Upper lobe of left lung (tissue), 6 donors: ENCODE measurements around the gene KATNAL1. TPM values are rescaled to one million over a fixed set of nuclear protein-coding genes. Genes with fewer than 3 reads are reported as not detected.

ENCODE experiments used
- ATAC-seq, 2 donors: fragments of 200-7000 bp; cut with Tn5 transposase; one replicate each; pipeline ENCODE4 v1.9.1; 2022; ENCODE audit warnings: mild to moderate bottlenecking in 2 of 2, moderate library complexity in 2 of 2; ENCODE audit not compliant: low FRiP score in 2 of 2
- DNase-seq, 2 donors: peaks; one replicate each; pipeline ENCODE4 v3.0.0-alpha.2; 2019 to 2020
- H3K27ac ChIP-seq, 4 donors: fragments of 200-600 bp; sonication (generic); one replicate each; pipeline ENCODE4 v1.5.1; 2016 to 2019
- H3K27me3 ChIP-seq, 4 donors: fragments of 200-600 bp; sonication (generic); one replicate each; pipeline ENCODE4 v1.5.1; 2017 to 2019
- H3K36me3 ChIP-seq, 4 donors: fragments of 200-600 bp; sonication (generic); one replicate each; pipeline ENCODE4 v1.5.1; 2016 to 2019
- H3K4me1 ChIP-seq, 4 donors: fragments of 200-600 bp; sonication (generic); one replicate each; pipeline ENCODE4 v1.5.1; 2018 to 2019
- H3K4me3 ChIP-seq, 4 donors: fragments of 200-600 bp; sonication (generic); one replicate each; pipeline ENCODE4 v1.5.1; 2017 to 2019; ENCODE audit warnings: mild to moderate bottlenecking in 2 of 4, moderate library complexity in 1 of 4
- H3K9me3 ChIP-seq, 4 donors: fragments of 200-600 bp; sonication (generic); one replicate each; pipeline ENCODE4 v1.5.1; 2018 to 2019
- EP300 ChIP-seq, 4 donors: sonication (generic); formaldehyde crosslinking; IDR thresholded peaks; one replicate each; pipeline ENCODE4 v1.5.1; 2017; ENCODE audit warnings: antibody characterized with exemption in 4 of 4, control low read depth in 2 of 4
- POLR2A ChIP-seq, 4 donors: fragments of 450-650 bp; IDR thresholded peaks; one replicate each; pipeline ENCODE4 v1.5.1; 2016 to 2017; ENCODE audit warnings: antibody characterized with exemption in 4 of 4, mild to moderate bottlenecking in 2 of 4
- POLR2AphosphoS5 ChIP-seq, 2 donors: sonication (generic); formaldehyde crosslinking; IDR thresholded peaks; one replicate each; pipeline ENCODE4 v1.5.1; 2017; ENCODE audit warnings: antibody characterized with exemption in 2 of 2
- WGBS, 2 donors: methylation state at CpG; one replicate each; pipeline ENCODE4 v1.1.5; 2017 to 2018; 5-methylcytosine and 5-hydroxymethylcytosine counted together
- total RNA-seq, 6 donors: library from RNA; depleted of rRNA in 4 of 6; stranded (reverse); fragments of >200 nt in 4 of 6; gene quantifications; one replicate each; pipeline versions ENCODE4 v1.1.0 to v1.2.1, GENCODE V29; 2016 to 2021
- TF ChIP-seq, protein P1 (sequence below), 6 experiments: fragments of 450-650 bp in 4 of 6; fragments of 200-600 bp in 2 of 6; sonication (generic) in 2 of 6; IDR thresholded peaks; one replicate each; pipeline ENCODE4 v1.5.1; 2016 to 2019; ENCODE audit warnings: antibody characterized with exemption in 6 of 6
- donor health status: DM: no; HTN: no; CAD: no; lungs with moderate emphysema.
- donor health status: DM: no; HTN: yes; CAD: no; lungs with severe emphysema.

The KATNAL1 gene
- total RNA-seq, 6 donors from 2014 or later: 5.7 to 35.5 (median 13.9) TPM

DNA sequence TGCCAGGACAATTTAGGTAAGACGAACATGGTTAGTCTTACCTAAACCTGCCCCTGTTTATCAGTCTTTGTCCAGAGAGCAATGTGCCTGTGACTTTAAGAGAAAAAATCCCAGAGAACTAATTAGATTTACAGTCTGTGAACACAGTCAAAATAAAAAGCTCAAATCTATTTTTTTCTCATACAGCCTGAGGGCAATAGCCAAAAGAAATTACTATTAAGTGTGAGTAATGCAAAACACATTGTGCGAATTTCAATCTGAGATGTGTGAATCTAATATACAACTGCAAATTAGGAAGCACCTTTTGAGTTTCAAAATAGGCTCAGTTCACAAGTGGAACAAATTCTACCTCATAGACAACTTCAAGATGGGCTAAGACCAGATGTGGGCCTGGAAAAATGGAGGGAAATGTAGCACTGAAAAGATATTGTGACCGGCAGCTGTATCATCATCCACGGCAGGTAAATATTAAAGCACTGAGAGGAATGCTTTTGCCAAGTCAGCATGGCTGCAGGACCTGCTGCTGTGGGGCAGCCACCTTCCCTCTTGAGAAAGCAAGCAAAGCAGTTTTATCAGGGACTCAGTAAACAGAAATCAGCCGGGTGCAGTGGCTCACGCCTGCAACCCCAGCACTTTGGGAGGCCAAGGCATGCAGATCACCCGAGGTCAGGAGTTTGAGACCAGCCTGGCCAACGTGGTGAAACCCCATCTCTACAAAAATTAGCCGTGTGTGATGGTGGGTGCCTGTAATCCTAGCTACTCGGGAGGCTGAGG lies 114.8 kb downstream of the KATNAL1 start:
- H3K9me3 ChIP-seq: no peaks in the 10 kb centered on the region
- H3K27ac ChIP-seq: no peak overlapping the region
- WGBS, 2 donors: 67 to 75% methylated on average over 10 of the region's 10 CpGs
- no peaks in the 10 kb centered on the region for H3K36me3 ChIP-seq
- H3K27me3 ChIP-seq: no peaks in the 10 kb centered on the region
- ATAC-seq: no peak
- TF ChIP-seq POLR2A (IDR thresholded peaks at IDR 0.05) (no peak), POLR2AphosphoS5 (IDR thresholded peaks at IDR 0.05) (no peak), EP300 (IDR thresholded peaks at IDR 0.05) (no peak)
- TF ChIP-seq, protein P1, sequence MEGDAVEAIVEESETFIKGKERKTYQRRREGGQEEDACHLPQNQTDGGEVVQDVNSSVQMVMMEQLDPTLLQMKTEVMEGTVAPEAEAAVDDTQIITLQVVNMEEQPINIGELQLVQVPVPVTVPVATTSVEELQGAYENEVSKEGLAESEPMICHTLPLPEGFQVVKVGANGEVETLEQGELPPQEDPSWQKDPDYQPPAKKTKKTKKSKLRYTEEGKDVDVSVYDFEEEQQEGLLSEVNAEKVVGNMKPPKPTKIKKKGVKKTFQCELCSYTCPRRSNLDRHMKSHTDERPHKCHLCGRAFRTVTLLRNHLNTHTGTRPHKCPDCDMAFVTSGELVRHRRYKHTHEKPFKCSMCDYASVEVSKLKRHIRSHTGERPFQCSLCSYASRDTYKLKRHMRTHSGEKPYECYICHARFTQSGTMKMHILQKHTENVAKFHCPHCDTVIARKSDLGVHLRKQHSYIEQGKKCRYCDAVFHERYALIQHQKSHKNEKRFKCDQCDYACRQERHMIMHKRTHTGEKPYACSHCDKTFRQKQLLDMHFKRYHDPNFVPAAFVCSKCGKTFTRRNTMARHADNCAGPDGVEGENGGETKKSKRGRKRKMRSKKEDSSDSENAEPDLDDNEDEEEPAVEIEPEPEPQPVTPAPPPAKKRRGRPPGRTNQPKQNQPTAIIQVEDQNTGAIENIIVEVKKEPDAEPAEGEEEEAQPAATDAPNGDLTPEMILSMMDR (IDR thresholded peaks at IDR 0.05): no peak
- H3K4me1 ChIP-seq: no peaks in the 10 kb centered on the region
- no peak overlapping the region for H3K4me3 ChIP-seq
- no peak for DNase-seq

DNA sequence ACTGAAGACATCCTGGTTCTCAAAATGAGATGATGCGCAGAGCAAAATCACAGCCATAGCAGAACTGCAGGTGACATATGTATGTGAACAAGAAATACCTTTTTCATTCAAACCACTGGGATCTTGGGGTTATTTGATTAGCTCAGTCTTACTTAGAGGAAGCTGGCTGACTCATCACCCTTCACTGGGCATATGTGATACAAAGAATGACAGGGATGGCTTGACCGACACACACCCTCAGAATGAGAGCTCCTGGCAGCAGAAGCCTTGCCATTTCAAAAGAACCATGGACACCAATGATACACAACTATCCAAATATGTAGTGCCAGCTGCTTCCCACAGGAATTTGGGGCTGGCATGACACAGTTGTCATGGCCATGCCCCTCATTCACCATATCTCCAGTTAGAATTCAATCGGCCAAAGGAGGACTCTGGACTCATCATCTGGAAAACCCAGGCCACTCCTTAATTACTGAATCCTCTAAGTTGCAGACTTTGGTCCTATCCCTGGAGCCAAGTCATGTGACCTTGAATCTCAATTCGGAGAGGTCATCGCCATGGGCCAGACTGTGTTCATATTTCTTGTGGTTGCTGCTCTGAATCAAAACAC lies 115.8 kb downstream of the KATNAL1 start:
- H3K36me3 ChIP-seq: no peaks in the 10 kb centered on the region
- no peak for ATAC-seq
- no peak overlapping the region for H3K4me3 ChIP-seq
- no peaks in the 10 kb centered on the region for H3K27me3 ChIP-seq
- H3K4me1 ChIP-seq: no peaks in the 10 kb centered on the region
- DNase-seq: no peak
- TF ChIP-seq POLR2A (IDR thresholded peaks at IDR 0.05) (no peak), POLR2AphosphoS5 (IDR thresholded peaks at IDR 0.05) (no peak), EP300 (IDR thresholded peaks at IDR 0.05) (no peak)
- TF ChIP-seq, protein P1 (IDR thresholded peaks at IDR 0.05): no peak
- no peaks in the 10 kb centered on the region for H3K9me3 ChIP-seq
- WGBS, 2 donors: 93 to 94% methylated on average over 4 to 5 of the region's 5 CpGs
- H3K27ac ChIP-seq: no peak overlapping the region

DNA sequence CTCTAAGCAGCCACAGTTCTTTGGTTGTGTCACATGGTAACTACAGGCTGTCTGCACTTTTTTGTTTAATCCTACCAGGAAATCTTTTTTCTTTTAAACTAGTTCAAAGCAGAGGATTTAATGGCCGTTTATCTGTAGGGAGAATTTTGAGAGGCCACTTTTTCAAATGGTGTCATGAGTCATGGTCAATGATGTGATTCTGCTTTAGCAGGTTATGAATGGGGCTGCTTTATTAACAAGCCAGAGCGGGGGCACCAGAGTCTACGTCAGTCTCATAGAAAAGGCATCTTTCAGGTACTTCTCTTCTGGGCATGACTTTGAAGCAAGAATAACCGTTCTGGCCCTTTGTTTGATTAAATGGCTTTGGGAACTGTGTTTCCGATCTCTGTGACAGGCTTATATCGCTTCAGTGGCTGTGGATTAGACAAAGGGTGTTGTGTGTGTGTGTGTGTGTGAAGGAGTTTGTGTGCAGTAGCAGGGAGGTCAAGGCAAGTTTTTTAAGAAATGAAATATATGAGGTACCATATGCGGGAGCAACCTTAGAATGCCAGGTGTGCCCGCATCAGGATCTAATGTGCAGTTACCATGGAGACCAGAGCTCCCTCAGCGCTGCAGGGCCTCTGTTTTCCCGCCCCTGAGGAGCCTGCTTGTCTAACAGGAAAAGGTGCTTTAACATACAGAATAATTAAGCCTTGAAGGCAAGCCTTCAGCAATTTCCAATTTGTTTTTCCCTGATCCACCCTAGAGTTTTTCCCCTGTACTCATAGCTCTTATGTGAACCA lies 120.5 kb downstream of the KATNAL1 start:
- WGBS, 2 donors: 62 to 78% methylated on average over 10 of the region's 10 CpGs
- ATAC-seq (no peak), DNase-seq (no peak)
- Histone ChIP-seq H3K27ac (no peak overlapping the region), H3K9me3 (no peaks in the 10 kb centered on the region), H3K4me3 (no peak overlapping the region), H3K4me1 (no peaks in the 10 kb centered on the region), H3K36me3 (no peaks in the 10 kb centered on the region), H3K27me3 (no peaks in the 10 kb centered on the region)
- no peak for TF ChIP-seq POLR2AphosphoS5 (IDR thresholded peaks at IDR 0.05)

DNA sequence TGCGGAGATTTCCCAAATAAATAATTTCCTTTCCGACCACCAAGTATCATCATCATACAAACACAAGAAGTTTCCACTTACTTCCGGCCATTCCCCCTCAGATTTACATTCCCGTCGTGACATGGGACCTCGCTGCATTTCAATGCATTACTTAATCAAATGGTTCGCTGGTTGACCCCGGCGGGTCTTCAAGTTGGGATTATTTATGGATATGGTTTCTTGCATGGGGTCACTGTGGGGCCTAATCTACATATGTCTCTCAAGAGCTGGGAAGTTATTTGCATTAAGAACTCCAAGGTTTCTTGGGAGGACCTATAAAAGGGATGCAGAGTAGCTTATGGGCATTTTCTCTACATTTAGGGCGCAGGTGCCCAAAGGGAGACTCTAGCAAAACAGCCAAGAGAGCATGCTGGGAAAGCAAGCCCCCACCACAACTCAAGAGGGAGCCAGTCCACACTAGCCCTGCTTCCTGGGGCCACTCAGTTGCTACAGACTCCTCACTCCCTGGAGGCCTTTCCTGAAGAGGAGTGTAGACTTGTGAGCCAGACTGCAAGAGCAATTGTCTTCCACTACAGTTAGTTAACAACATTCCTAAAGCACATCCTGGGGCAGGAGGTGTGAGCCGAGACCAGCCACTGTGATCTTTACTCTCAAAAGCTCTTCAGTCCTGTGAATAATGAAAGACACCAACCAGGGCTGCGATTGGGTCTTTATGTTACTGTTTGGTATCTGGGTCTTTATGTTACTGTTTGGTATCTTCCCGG lies 125.3 kb downstream of the KATNAL1 start:
- no peaks in the 10 kb centered on the region for H3K27me3 ChIP-seq
- no peak overlapping the region for H3K4me3 ChIP-seq
- no peaks in the 10 kb centered on the region for H3K9me3 ChIP-seq
- WGBS, 2 donors: 83 to 88% methylated on average over 13 of the region's 13 CpGs
- H3K36me3 ChIP-seq: no peaks in the 10 kb centered on the region
- DNase-seq (no peak), ATAC-seq (no peak)
- TF ChIP-seq POLR2A (IDR thresholded peaks at IDR 0.05) (no peak), POLR2AphosphoS5 (IDR thresholded peaks at IDR 0.05) (no peak), EP300 (IDR thresholded peaks at IDR 0.05) (no peak)
- TF ChIP-seq, protein P1 (IDR thresholded peaks at IDR 0.05): no peak
- H3K27ac ChIP-seq: no peak overlapping the region
- H3K4me1 ChIP-seq: no peaks in the 10 kb centered on the region
